Measurements from ENCODE around the gene C11orf91.

C11orf91 gene

DNA sequence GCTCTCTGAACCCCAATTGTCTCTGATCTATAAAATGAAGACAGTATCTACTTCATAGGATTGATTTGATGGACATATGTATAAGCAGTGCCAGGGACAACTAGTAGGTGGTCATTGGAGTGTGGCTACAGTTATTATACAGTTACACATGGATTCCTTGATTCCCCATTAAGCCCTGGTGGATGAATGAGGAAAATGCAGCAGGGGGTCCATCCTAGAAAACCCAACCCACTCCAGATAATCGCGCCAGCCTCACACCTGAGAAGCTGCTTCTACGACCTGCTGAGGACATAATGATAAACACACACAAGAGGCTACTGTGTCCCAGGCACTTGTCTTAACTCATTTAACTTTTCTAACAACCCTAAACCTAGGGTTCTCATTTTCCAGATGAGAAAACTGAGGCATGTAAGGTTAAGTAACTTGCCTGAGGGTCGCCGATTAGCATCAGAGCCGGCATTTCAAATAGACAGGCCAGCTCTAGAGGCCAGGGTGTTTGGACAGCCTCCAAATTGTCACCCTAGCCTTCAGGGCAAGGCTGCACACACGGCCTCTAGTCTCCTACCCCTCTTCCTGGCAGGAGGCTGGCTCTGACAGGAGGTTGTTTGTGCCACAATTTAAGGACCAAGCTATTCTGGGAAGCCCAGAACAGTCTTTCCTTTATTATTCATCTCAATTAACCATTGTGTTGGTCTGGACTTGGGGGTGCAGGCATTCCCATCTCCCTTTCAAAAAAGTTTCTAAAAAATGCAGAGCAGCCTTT lies 3.8 kb upstream of the C11orf91 start:
- TF ChIP-seq EZH2 (IDR thresholded peaks at IDR 0.05; ENCODE audit: borderline replicate concordance, low read depth, low read length, severe bottlenecking): no peak
- TF ChIP-seq, protein P1, sequence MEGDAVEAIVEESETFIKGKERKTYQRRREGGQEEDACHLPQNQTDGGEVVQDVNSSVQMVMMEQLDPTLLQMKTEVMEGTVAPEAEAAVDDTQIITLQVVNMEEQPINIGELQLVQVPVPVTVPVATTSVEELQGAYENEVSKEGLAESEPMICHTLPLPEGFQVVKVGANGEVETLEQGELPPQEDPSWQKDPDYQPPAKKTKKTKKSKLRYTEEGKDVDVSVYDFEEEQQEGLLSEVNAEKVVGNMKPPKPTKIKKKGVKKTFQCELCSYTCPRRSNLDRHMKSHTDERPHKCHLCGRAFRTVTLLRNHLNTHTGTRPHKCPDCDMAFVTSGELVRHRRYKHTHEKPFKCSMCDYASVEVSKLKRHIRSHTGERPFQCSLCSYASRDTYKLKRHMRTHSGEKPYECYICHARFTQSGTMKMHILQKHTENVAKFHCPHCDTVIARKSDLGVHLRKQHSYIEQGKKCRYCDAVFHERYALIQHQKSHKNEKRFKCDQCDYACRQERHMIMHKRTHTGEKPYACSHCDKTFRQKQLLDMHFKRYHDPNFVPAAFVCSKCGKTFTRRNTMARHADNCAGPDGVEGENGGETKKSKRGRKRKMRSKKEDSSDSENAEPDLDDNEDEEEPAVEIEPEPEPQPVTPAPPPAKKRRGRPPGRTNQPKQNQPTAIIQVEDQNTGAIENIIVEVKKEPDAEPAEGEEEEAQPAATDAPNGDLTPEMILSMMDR (IDR thresholded peaks at IDR 0.05; ENCODE audit: borderline replicate concordance, extremely low read depth, low read length, poor library complexity, severe bottlenecking): no peak
- DNase-seq: no peak
- no peaks in the 10 kb centered on the region for H3K27me3 ChIP-seq (ENCODE audit: insufficient read depth, low read length, poor library complexity)
- H3K9me3 ChIP-seq (ENCODE audit: insufficient read depth, low read length, severe bottlenecking): no peaks in the 10 kb centered on the region
- H3K4me1 ChIP-seq (ENCODE audit: insufficient read depth, low read length): peaks cover 18% of the 10 kb centered on the region
- no peak overlapping the region for H2AFZ ChIP-seq (ENCODE audit: low read depth, low read length)
- no peak overlapping the region for H3K4me2 ChIP-seq (ENCODE audit: insufficient read depth, low read length)
- no peak overlapping the region for H3K4me3 ChIP-seq (ENCODE audit: low read depth in 1 of 2, low read length in 2 of 2)
- no peaks in the 10 kb centered on the region for H3K79me2 ChIP-seq (ENCODE audit: insufficient read depth, low read length)
- no peaks in the 10 kb centered on the region for H3K36me3 ChIP-seq (ENCODE audit: insufficient read depth, low read length)
- H4K20me1 ChIP-seq (ENCODE audit: insufficient read depth, low read length): no peaks in the 10 kb centered on the region
- ATAC-seq (ENCODE audit: insufficient read depth, low read depth): no peak
- no peak overlapping the region for H3K9ac ChIP-seq (ENCODE audit: low read depth, low read length)
- no peak overlapping the region for H3K27ac ChIP-seq (ENCODE audit: low read length)

GRCh38 chr11:33703788-33704187 lies 3.2 kb upstream of the C11orf91 start:
- no peaks in the 10 kb centered on the region for H3K79me2 ChIP-seq (ENCODE audit: insufficient read depth, low read length)
- no peak overlapping the region for H3K4me3 ChIP-seq (ENCODE audit: low read depth in 1 of 2, low read length in 2 of 2)
- no peaks in the 10 kb centered on the region for H3K36me3 ChIP-seq (ENCODE audit: insufficient read depth, low read length)
- no peaks in the 10 kb centered on the region for H4K20me1 ChIP-seq (ENCODE audit: insufficient read depth, low read length)
- no peak overlapping the region for H3K4me2 ChIP-seq (ENCODE audit: insufficient read depth, low read length)
- no peaks in the 10 kb centered on the region for H3K9me3 ChIP-seq (ENCODE audit: insufficient read depth, low read length, severe bottlenecking)
- no peak overlapping the region for H3K9ac ChIP-seq (ENCODE audit: low read depth, low read length)
- ATAC-seq (ENCODE audit: insufficient read depth, low read depth) (no peak), DNase-seq (no peak)
- H2AFZ ChIP-seq (ENCODE audit: low read depth, low read length): no peak overlapping the region
- no peak for TF ChIP-seq EZH2 (IDR thresholded peaks at IDR 0.05; ENCODE audit: borderline replicate concordance, low read depth, low read length, severe bottlenecking)
- TF ChIP-seq, protein P1 (IDR thresholded peaks at IDR 0.05; ENCODE audit: borderline replicate concordance, extremely low read depth, low read length, poor library complexity, severe bottlenecking): no peak
- H3K27me3 ChIP-seq (ENCODE audit: insufficient read depth, low read length, poor library complexity): no peaks in the 10 kb centered on the region
- H3K4me1 ChIP-seq (ENCODE audit: insufficient read depth, low read length): peaks cover 18% of the 10 kb centered on the region
- H3K27ac ChIP-seq (ENCODE audit: low read length): no peak overlapping the region

GRCh38 chr11:33703234-33703633 lies 2.6 kb upstream of the C11orf91 start:
- H3K4me3 ChIP-seq (ENCODE audit: low read depth in 1 of 2, low read length in 2 of 2): no peak overlapping the region
- no peak overlapping the region for H3K27ac ChIP-seq (ENCODE audit: low read length)
- TF ChIP-seq, protein P1 (IDR thresholded peaks at IDR 0.05; ENCODE audit: borderline replicate concordance, extremely low read depth, low read length, poor library complexity, severe bottlenecking): no peak
- TF ChIP-seq EZH2 (IDR thresholded peaks at IDR 0.05; ENCODE audit: borderline replicate concordance, low read depth, low read length, severe bottlenecking): no peak
- ATAC-seq (ENCODE audit: insufficient read depth, low read depth): no peak
- H3K9ac ChIP-seq (ENCODE audit: low read depth, low read length): no peak overlapping the region
- no peak for DNase-seq
- H2AFZ ChIP-seq (ENCODE audit: low read depth, low read length): no peak overlapping the region
- no peaks in the 10 kb centered on the region for H3K79me2 ChIP-seq (ENCODE audit: insufficient read depth, low read length)
- no peak overlapping the region for H3K4me2 ChIP-seq (ENCODE audit: insufficient read depth, low read length)
- H3K9me3 ChIP-seq (ENCODE audit: insufficient read depth, low read length, severe bottlenecking): no peaks in the 10 kb centered on the region
- H3K36me3 ChIP-seq (ENCODE audit: insufficient read depth, low read length): no peaks in the 10 kb centered on the region
- peaks cover 18% of the 10 kb centered on the region for H3K4me1 ChIP-seq (ENCODE audit: insufficient read depth, low read length)
- no peaks in the 10 kb centered on the region for H3K27me3 ChIP-seq (ENCODE audit: insufficient read depth, low read length, poor library complexity)
- no peaks in the 10 kb centered on the region for H4K20me1 ChIP-seq (ENCODE audit: insufficient read depth, low read length)

All from DND-41 (cell line).